Measurements from ENCODE around the gene PIAS1.
"Not testable (repeated sequence)": the region's sequence is repeated elsewhere in the genome, so short reads cannot be mapped to it uniquely, and the experiment has no call there.

Gene PIAS1

GRCh38 chr15:68207176-68207935 is 153.2 kb downstream of the PIAS1 start:
- intact Hi-C loops (cut with DNase I) = no loop called here
- peak in 2 of 42 donors; percentile 21 to 34 for DNase-seq

DNA sequence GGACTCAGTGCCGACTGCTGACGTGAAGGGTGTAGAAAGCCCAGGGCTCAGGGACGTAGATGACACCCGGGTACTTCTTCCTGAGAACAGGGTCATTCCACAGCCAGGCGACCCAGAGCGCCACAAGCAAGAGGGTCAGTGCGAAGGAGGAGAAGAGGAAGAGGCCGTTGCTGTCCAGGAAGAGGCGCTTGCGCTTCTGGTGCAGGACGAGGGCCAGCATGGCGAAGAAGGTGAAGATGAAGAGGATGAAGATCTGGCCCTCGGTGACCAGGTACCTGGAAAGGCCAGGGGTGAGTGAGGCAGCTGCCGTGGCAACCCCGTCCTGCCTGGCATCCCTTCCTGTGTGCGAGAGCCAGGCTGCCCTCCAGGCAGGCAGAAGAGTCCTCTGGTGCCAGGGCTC is 154.0 kb downstream of the PIAS1 start:
- peak in 7 of 42 donors; percentile 6 to 37 (median 22) for DNase-seq
- intact Hi-C loops (cut with DNase I) = no loop called here

DNA sequence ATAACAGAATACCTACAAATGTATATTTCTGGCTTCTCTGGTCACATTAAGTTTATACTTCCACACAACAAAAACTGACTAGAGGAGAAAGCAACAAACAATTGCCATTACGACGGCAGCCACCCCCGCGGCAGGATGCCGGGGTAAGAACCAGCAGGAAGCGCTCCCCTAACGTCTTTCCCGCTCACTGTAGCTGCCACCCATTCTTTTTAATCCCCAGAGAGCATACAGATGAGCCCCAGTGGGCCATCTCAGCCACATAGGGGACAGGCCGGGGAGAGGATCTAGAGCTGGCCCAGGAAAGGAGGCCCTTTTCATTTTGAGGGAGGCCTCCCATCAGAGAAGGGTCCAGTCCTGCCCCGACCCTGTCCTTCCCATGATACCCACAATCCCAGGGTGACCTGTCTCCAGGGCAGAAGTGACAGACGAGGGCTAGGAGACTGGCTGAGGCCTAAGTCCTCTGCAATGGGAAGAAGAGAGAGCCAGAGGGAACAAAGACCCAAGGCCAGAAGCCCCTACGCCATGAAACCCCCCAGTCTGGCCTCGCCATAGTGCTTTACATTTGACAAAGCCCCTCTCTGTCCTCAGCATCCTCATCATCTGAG is 154.6 kb downstream of the PIAS1 start:
- DNase-seq = peak in 5 of 42 donors; percentile 7 to 29 (median 14)
- intact Hi-C loops (cut with DNase I) = no loop called here

- peak in 3 of 42 donors; percentile 2 to 34 (median 19) for DNase-seq
- intact Hi-C loops (cut with DNase I) = no loop called here
These were observed 155.2 kb downstream of the PIAS1 start for GRCh38 chr15:68209272-68209671.

DNA sequence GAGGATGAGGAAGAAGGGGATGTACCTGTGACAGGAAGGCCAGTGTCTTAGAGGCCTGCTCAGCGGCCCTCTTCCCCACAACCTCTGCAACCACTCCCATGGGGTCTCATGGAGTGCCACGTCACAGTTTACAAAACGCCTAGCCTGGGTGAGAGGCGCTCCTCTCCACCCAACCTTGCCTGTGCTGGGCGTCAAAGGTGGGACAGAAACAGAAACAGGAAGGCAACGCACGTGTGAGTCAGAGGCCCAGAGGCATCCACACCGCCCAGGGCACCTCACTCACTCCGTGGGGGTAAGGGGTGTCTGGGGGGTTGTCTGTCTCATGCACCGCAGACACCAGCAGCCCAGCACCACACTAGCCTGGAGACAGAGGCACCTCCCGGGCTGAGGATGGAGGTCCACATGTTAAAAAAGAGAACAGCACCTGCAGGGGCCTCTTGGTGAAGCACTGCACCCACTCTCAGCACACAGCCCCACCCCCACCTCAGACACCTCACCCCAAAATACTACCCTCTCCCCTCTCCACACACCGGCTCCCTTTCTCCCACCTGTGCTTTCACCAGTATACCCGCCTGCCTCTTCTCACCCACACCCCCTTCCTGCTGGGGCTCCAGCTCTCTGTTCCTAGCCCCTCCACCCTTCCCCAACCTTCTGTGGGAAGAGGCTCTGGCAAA is 155.8 kb downstream of the PIAS1 start:
- peak in 3 of 42 donors; percentile 4 to 40 (median 17) for DNase-seq
- intact Hi-C loops (cut with DNase I) = no loop called here

- intact Hi-C loops (cut with DNase I) = no loop called here
- DNase-seq = peak in 2 of 42 donors; percentile 7 to 34
These were observed 156.3 kb downstream of the PIAS1 start for GRCh38 chr15:68210409-68210756.

- intact Hi-C loops (cut with DNase I) = no loop called here
- peak; percentile 64 to 94 (median 88) for DNase-seq
These were observed 156.9 kb downstream of the PIAS1 start for GRCh38 chr15:68210821-68211655.

GRCh38 chr15:68211656-68212320 is 157.7 kb downstream of the PIAS1 start:
- peak in 5 of 42 donors; percentile 5 to 32 (median 17) for DNase-seq
- intact Hi-C loops (cut with DNase I) = no loop called here

GRCh38 chr15:68213491-68213845 is 159.4 kb downstream of the PIAS1 start:
- peak in 4 of 42 donors; percentile 3 to 41 (median 6) for DNase-seq
- intact Hi-C loops (cut with DNase I) = not testable (repeated sequence)

GRCh38 chr15:68213991-68214837 is 160.1 kb downstream of the PIAS1 start:
- intact Hi-C loops (cut with DNase I) = no loop called here
- DNase-seq = peak in 5 of 42 donors; percentile 1 to 34 (median 17)

- intact Hi-C loops (cut with DNase I) = no loop called here
- peak in 5 of 42 donors; percentile 2 to 15 (median 12) for DNase-seq
These were observed 160.7 kb downstream of the PIAS1 start for GRCh38 chr15:68214838-68215254.

DNA sequence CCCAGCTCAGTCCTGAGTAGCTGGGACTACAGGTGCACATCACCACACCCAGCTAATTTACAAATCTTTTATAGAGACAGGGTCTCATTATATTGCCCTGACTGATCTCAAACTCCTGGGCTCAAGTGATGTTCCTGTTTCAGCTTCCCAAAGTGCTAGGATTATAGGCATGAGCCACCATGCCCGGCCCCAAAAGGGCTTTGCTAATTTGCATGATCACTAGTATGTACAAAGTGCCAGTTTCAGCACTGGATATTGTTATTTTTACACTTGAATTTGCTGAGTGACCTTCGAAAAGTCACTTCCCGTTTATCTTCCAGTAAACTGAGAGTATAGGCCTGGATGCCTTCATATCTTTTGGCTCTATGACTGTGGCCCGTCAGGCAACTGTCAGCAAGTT is 163.2 kb downstream of the PIAS1 start:
- intact Hi-C loops (cut with DNase I) = no loop called here

DNA sequence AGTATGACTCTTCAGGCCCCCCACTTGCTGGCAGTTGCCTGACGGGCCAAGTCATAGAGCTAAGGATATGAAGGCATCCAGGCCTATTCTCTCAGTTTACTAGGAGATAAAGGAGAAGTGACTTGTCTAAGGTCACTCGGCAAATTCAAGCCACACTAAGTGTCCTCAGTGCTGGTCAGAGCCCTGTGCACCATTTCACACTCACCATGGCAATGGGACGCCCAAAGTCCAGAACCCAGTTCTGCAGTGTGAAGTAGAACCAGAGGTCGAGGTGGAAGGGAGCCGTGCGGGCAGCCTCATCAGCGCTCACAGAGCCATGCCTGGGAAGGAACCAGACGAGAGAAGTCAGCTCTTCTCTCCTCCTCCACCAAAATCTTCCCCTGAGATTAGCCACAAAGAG is 164.2 kb downstream of the PIAS1 start:
- DNase-seq = peak in 7 of 42 donors; percentile 1 to 22 (median 8)
- intact Hi-C loops (cut with DNase I) = no loop called here

More for the DNA sequence above, 163.2 kb downstream of the PIAS1 start:
- peak in 2 of 42 donors; percentile 2 to 5 for DNase-seq

- intact Hi-C loops (cut with DNase I) = no loop called here
- peak in 6 of 42 donors; percentile 3 to 22 (median 8) for DNase-seq
These were observed 165.0 kb downstream of the PIAS1 start for GRCh38 chr15:68218847-68219798.

- DNase-seq = peak in 3 of 42 donors; percentile 5 to 14 (median 7)
- intact Hi-C loops (cut with DNase I) = no loop called here
These were observed 166.4 kb downstream of the PIAS1 start for GRCh38 chr15:68220489-68220888.

GRCh38 chr15:68220967-68221366 is 166.9 kb downstream of the PIAS1 start:
- intact Hi-C loops (cut with DNase I) = no loop called here

More at GRCh38 chr15:68220967-68221366, 166.9 kb downstream of the PIAS1 start:
- peak in 4 of 42 donors; percentile 5 to 11 (median 8) for DNase-seq

Data from head of caudate nucleus (tissue), 42 donors.